ENCODE results near the gene CRYBG1. TPM values are rescaled to one million over a fixed set of nuclear protein-coding genes. Genes with fewer than 3 reads are reported as not detected.
"Not testable (repeated sequence)": the region's sequence is repeated elsewhere in the genome, so short reads cannot be mapped to it uniquely, and the experiment has no call there.

CRYBG1 gene
- total RNA-seq, 1 donor from 2014 or later = 29.1 TPM

DNA sequence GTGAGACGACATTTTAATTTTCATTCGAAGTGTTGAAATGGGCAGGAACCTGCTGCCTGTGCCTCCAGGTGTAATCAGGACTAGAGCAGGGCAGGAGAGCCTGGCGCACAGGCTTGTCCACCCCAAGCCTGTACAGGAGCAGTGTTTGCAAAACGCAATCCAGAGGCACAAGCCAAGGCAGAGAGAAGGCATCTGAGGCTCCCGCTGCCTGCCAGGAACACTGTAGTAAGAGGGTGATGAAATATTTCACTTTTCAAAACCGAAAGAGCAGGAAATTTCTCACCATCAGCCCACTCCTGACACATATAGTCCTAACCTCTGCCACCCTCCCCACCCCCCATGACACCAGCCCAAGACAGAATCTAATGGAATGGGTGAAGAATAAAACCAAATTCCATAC, 136.3 kb downstream of the CRYBG1 start:
- intact Hi-C loops (cut with micrococcal nuclease) = no loop called here

DNA sequence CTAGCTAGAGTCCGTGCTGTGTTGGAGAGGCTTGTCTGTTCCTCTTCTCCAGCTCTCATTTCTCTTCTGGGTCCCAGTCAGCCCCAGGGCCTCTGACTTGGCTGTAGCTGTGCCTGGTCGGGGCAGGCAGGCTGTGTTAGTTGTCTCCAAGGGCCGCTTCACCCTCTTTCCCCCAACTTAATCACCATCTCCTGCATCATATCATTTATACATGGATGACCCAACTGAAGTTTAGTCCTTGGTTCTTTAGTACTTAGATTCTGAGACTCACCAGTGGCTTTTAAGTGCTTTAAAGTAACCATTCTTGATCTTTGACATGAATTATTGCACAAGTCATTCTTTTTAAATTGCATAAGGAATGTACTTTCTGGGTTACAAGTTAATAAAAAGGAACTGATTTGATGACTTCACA, 141.4 kb downstream of the CRYBG1 start:
- intact Hi-C loops (cut with micrococcal nuclease) = no loop called here

DNA sequence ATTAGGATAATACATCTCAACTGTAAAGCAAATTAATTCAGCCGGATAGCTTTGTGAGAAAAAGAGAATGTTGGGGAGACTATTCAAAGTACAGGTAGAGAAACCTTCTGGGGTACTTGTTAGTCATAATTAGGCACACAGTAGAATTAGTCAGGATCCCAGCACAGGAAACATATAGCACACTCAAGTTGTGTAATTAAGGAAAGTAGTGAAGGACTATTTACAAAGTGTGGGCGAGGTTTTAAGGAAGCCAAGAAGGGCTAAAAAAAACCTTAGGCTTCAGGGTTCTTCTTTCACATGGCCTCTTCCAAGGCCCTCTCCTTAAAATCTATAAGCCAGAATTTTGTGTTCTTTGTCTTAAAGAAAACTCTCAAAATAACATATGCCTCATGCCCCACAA, 142.0 kb downstream of the CRYBG1 start:
- intact Hi-C loops (cut with micrococcal nuclease) = no loop called here

DNA sequence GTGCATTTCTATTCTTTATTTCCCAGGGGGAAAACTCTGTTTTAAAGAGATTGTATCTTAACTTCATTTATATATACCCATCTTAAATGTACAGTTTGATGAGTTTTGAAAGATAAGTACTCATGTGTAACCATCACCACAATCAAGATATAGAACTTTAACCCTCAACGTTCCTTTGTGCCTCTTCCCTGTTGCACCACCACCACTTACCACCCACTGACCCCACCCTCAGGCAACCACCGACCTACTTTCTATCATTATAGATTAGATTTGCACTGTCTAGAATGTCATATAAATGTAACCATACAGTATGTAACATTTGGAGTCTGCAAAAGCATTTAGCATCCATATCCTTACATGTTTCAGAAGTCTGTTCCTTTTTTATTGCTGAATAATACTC, 147.8 kb downstream of the CRYBG1 start:
- intact Hi-C loops (cut with micrococcal nuclease) = no loop called here

DNA sequence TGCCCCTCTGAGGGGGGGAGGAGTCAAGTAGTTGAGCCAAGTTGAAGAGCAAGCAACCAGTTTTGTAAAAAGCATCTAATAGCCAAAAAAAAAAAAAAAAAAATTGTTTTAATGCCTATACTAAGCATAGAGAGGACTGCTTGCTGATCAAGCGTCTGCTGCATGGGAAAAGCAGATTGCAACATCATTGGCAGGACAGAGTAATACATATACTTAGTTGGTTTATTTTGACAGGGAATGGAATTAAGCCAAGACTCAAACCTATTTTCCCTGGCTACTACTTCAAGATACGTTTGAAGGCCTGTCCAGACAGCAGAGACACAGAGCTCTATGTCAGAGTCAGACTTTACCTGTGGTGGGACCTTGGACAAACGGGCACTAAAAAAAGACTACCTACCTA, 148.3 kb downstream of the CRYBG1 start:
- intact Hi-C loops (cut with micrococcal nuclease) = no loop called here

DNA sequence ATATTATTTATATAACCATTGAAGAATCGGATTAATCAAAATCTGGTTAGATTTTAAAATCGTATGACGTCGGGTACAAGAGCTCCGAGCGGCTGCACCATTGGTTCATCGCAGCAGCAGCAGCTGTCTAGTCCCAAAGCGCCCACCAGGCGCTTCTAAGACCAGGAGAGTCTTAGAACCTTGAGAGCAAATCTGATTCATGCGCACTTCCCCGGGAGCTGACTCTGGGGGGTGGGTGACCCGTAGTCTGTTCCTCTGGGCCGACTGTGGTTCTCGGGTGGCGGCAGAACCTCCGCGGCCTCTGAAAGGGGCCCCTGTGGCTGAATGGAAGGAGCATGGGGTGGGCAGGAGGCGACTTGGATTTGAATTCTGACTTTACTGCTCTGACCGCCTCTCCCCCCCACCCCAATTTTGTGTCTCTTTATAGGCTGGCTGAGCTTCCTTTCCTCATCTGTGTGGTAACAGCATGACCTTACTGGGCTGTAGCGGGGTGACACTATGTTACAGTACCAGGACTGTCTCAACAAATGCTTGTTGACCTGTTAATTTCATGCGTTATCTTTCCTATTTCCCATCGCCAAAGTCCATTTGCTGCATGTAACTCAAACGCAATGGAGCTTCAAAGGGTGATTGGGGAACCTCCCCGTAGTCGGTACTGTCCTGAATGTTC, 149.0 kb downstream of the CRYBG1 start:
- intact Hi-C loops (cut with micrococcal nuclease) = loop anchor here (1.0 to 2.0 kb wide), 3 partner anchors 16 to 63 kb away; no protein-coding TSS in a partner anchor

DNA sequence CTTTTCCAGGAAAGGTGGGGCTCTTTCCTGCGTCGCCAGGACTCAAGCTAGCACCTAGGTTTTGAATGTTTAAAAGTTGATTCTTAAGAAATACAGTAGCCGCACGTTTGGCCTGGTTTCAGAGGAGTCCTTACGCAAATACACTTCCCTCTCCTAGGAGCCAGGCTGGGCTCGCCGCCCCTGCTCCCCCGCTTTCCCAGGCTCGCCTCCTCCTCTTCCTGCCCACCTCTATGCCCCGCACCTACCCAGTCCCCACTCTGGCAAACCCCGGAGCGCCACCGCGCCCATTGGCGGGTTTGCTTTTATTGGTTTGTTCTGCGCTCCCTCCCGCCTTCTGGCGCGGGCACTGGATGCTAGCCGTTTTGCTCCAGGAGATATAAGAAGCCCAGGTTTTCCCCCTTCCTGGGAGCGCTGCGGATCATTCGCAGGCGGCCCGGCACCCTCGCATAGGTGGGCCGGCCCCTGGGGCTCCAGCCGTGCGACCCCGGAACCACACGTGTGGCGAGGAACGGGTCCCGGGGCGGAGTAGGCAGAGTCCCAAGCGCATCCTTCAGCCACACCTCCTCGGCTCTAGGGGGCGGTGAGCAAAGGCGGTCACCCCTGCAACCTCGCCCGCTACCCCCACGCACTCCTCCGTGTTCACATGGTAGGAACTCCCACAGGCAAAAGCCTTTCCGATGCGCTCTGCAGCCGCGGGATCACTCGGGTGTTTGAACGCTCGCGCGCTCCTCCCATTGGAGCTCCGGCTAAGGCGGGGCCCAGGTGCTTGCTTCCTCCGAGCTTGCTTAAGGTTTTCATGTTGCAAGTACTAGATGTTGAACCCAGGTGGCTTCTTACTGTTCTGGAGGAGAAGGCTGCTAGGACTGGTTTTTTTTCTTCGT, 149.8 kb downstream of the CRYBG1 start:
- intact Hi-C loops (cut with micrococcal nuclease) = loop anchor here (1.0 to 2.0 kb wide), 3 partner anchors 15 to 64 kb away; no protein-coding TSS in a partner anchor

DNA sequence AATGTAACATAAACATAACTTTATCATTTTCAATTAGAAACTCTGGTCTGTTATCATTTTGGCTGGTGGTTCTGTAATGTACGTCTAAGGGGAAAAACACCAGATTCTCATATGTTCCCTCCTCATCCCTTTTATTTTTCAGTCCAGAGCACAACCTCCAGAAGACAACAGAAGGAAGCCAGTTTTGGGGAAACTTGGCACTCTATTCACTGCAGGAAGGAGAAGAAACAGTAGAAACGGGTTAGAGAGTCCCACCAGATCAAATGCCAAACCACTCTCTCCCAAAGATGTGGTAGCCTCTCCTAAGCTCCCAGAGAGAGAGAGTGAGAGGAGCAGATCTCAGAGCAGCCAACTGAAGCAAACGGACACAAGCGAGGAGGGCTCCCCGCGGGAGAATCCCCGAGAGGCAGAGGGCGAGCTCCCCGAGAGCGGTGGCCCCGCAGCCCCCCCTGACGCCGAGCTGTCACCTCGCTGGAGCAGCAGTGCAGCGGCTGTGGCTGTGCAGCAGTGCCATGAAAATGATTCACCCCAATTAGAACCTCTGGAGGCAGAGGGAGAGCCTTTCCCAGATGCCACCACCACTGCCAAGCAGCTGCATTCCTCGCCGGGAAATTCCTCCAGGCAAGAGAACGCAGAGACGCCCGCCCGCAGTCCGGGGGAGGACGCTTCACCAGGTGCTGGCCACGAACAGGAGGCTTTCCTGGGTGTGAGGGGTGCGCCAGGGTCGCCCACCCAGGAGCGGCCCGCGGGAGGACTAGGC, 151.0 kb downstream of the CRYBG1 start:
- intact Hi-C loops (cut with micrococcal nuclease) = loop anchor here (1.0 to 2.0 kb wide), 5 partner anchors 9 to 117 kb away; partner anchors contain the start of genes QRSL1 and RTN4IP1

DNA sequence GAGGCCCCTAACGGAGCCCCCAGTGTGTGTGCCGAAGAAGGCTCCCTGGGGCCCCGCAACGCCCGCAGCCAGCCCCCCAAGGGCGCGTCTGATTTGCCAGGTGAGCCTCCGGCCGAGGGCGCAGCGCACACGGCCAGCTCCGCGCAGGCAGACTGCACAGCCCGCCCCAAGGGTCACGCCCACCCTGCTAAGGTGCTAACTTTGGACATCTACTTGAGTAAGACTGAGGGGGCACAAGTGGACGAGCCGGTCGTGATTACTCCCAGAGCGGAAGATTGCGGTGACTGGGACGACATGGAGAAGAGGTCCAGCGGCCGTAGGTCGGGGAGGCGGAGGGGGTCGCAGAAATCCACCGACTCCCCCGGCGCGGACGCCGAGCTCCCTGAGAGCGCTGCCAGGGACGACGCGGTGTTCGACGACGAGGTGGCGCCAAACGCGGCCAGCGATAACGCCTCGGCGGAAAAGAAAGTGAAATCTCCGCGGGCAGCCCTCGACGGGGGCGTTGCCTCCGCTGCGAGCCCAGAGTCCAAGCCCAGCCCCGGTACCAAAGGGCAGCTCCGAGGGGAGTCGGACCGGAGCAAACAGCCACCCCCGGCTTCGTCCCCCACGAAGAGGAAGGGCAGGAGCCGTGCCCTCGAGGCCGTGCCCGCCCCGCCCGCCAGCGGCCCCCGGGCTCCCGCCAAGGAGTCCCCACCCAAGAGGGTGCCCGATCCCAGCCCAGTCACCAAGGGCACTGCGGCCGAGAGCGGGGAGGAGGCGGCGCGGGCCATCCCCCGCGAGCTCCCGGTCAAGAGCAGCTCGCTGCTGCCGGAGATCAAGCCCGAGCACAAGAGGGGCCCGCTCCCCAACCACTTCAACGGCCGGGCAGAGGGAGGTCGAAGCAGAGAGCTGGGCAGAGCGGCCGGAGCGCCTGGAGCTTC, 151.8 kb downstream of the CRYBG1 start:
- intact Hi-C loops (cut with micrococcal nuclease) = loop anchor here (1.0 to 2.0 kb wide), 3 partner anchors 8 to 116 kb away; partner anchors contain the start of genes QRSL1 and RTN4IP1

DNA sequence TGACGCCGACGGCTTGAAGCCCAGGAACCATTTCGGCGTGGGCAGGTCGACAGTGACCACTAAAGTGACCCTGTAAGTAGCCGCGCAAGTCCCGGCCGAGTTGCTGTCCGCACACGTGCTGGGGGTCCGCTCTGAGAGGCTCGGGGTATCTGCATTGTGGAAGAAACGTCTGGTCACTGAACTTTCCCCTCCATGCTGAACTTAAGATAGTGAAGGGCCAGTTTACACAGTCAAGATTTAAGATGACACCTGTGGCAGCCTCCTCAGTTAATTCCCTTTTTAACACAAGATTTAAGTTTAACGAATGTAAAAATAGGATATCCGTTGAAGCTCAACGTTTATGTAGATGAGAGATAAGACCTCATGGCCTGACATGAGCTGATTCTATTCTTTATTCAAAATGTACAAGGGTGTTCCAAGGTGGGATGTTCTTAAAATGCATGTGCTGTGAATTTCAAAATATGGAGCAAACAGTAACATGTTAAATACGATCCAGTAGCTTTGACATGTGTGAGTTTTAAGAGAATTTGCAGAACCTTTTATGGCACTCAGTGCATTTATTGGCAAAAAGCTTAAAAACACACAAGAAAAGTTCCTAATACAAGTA, 152.6 kb downstream of the CRYBG1 start:
- intact Hi-C loops (cut with micrococcal nuclease) = loop anchor here (1.0 to 2.0 kb wide), 3 partner anchors 7 to 116 kb away; partner anchors contain the start of genes QRSL1 and RTN4IP1

DNA sequence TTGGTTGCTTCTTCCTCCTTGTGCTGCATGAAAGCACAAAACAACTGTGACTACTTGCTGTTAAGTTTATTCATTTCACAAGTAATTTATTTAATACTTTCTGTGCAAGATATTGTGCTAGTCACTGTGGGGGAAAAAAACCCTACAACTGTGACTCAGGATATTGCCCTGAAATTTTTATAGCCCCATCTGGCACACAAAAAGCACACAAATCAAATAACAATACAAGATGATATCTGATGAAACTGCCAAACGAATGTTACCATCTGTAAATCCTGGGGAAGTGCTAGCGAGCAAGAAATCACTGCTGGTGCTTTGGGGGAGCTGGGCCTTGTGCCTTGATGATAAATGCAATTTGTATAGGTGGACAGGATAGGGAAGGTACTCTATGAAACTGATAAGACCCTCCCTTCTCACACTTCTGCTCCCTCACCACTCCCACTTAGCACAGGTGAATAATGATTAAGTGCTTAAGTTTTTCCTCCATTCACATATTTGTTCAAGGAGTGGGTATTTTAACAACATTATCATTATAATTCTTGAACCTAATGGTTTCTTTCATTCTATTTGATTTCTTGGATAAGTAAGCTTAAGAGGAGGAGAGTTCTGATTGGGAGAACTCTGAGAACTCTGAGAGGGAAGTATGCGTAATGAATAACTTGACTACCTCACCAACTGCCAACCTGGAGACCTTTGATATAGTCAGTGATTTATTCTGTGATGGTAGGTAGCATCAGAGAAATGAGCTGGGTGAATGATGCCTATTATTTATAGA, 153.5 kb downstream of the CRYBG1 start:
- intact Hi-C loops (cut with micrococcal nuclease) = loop anchor here (2.0 kb wide), 1 partner anchor 115 kb away; the partner anchor contains the start of genes QRSL1 and RTN4IP1

DNA sequence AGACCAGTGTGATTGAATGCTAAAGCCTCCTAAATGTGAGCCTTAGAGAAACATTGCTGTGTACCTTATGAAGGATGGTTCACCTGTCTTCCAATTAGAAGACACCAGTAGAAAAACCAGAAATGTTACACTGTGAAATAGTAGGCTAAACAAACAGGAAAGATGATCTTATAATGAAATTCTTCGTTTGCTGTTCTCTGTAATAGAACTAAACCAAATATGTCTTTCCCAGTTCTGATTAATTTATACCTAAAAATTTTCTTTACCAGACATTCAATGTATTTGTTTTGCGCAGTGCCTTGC, 154.0 kb downstream of the CRYBG1 start:
- intact Hi-C loops (cut with micrococcal nuclease) = no loop called here

DNA sequence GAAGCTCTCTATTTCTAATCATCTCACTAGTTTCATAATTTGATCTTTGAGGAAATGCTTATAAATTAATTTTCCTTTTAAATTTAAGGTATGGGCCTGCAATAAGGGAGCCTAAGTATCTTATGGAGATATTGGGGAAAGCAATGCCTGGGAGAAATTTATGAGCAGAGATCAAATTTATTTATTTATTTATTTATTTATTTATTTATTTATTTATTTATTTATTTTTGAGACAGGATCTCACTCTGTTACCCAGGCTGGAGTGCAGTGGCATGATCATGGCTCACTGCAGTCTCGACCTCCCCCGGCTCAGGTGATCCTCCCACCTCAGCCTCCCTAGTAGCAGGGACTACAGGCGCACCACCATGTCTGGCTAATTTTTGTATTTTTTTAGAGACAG, 155.1 kb downstream of the CRYBG1 start:
- intact Hi-C loops (cut with micrococcal nuclease) = not testable (repeated sequence)

DNA sequence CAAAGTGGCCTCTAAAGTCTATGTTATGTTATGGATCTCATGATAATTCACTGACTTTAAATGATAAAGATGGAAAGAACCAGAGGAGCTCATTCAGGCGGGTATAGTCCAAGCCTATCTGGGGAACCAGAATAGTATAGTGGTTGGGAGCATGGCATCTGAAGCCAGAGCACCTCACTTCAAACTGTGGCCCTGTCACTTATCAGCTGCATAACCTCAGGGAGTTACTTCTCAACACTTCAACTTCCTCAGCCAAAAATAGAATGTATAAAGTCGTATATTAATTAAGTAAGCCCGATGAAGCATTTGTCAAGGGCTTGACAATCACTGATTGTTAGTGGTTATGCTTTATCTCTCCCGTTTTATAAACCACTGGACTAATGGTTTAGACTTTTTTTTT, 156.1 kb downstream of the CRYBG1 start:
- intact Hi-C loops (cut with micrococcal nuclease) = no loop called here

DNA sequence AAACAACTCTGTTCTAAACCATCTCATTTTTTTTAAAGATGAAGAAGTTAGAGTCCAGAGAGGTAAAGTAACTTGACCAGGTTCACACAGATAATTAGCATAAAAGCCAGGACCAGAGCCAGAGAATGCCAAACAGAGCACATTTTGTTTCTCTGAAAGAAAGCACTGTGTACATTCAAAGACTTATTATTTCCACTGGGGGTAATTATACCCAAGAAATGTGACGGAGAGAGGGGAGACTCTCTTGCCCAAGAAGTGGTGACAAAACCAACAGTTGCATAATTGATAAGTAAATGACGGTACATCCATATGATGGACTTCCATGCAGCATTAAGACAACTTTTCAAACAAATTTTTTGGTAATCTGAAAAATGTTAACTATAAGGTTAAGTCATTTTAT, 157.2 kb downstream of the CRYBG1 start:
- intact Hi-C loops (cut with micrococcal nuclease) = no loop called here

DNA sequence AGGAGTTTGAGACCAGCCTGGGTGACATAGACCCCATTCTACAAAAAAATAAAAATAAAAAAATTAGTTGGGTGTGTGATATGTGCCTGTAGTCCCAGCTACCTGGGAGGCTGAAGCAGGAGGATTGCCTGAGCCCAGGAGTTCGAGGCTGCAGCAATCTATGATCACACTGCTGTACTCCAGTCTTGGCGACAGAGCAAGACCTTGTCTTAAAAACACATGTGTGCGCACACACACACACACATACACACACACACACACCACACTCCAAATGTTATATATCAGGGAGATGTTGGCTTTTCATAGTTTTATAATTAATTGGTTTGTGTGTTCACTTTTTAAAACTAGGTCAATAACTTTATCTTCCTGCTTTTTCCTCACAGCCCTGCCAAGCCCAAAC, 158.2 kb downstream of the CRYBG1 start:
- intact Hi-C loops (cut with micrococcal nuclease) = no loop called here

DNA sequence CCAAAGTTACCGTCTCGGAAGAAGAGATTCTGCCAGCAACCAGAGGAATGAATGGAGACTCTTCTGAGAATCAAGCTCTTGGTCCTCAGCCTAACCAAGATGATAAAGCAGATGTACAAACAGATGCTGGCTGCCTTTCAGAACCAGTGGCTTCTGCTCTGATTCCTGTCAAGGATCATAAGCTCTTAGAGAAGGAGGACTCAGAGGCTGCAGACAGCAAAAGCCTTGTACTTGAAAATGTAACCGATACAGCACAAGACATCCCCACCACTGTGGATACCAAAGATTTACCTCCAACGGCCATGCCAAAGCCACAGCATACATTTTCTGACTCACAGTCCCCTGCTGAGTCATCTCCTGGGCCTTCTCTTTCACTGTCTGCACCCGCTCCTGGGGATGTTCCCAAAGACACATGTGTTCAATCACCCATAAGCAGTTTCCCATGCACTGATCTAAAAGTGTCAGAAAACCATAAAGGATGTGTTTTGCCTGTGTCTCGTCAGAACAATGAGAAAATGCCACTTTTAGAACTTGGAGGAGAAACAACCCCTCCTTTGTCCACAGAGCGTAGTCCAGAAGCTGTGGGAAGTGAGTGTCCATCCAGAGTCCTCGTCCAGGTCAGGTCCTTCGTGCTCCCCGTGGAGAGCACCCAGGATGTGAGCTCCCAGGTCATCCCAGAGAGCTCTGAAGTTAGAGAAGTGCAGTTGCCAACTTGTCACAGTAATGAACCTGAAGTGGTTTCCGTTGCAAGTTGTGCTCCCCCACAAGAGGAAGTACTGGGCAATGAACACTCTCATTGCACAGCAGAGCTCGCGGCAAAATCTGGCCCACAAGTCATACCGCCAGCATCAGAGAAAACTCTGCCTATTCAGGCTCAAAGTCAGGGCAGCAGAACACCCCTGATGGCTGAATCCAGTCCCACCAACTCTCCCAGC, 159.2 kb downstream of the CRYBG1 start:
- intact Hi-C loops (cut with micrococcal nuclease) = loop anchor here (1.0 to 10.0 kb wide), 11 partner anchors 7 to 1775 kb away; partner anchors contain the start of genes AFG1L, ATG5, MTRES1 and SCML4

Data from T-helper 2 cell treated with Interferon-gamma antibody and Interleukin-4, amounts not matched to agents 100 ng/mL and 5 ng/mL, for 36 hours (primary cell).